ENCODE results near the gene GRSF1. TPM values are rescaled to one million over a fixed set of nuclear protein-coding genes. Genes with fewer than 3 reads are reported as not detected.
"Not testable (repeated sequence)": the region's sequence is repeated elsewhere in the genome, so short reads cannot be mapped to it uniquely, and the experiment has no call there.

Gene GRSF1
- total RNA-seq, 1 donor from 2014 or later, result 61.1 TPM

GRCh38 chr4:70833675-70834074 is 6.0 kb downstream of the GRSF1 start:
- DNase-seq (ENCODE audit: low spot score), result no peak

GRCh38 chr4:70831293-70831692 is 8.4 kb downstream of the GRSF1 start:
- DNase-seq (ENCODE audit: low spot score), result no peak

- no peak for DNase-seq (ENCODE audit: low spot score)
Observed at GRCh38 chr4:70830054-70830453, 9.6 kb downstream of the GRSF1 start.

GRCh38 chr4:70829492-70829891 is 10.2 kb downstream of the GRSF1 start:
- no peak for DNase-seq (ENCODE audit: low spot score)

- no peak for DNase-seq (ENCODE audit: low spot score)
Observed at GRCh38 chr4:70829015-70829414, 10.7 kb downstream of the GRSF1 start.

GRCh38 chr4:70818921-70819320 is 20.8 kb downstream of the GRSF1 start:
- no peak for DNase-seq (ENCODE audit: low spot score)

GRCh38 chr4:70818173-70818855 is 21.4 kb downstream of the GRSF1 start:
- DNase-seq (ENCODE audit: low spot score), result no peak

GRCh38 chr4:70816894-70817293 is 22.8 kb downstream of the GRSF1 start:
- no peak for DNase-seq (ENCODE audit: low spot score)

GRCh38 chr4:70815370-70815769 is 24.3 kb downstream of the GRSF1 start:
- DNase-seq (ENCODE audit: low spot score), result no peak

- DNase-seq (ENCODE audit: low spot score), result no peak
Observed at GRCh38 chr4:70808151-70808550, 31.5 kb downstream of the GRSF1 start.

- DNase-seq (ENCODE audit: low spot score), result no peak
Observed at GRCh38 chr4:70802928-70803580, 36.6 kb downstream of the GRSF1 start.

GRCh38 chr4:70801265-70801809 is 38.4 kb downstream of the GRSF1 start:
- no peak for DNase-seq (ENCODE audit: low spot score)

- no peak for DNase-seq (ENCODE audit: low spot score)
Observed at GRCh38 chr4:70793626-70794025, 46.1 kb downstream of the GRSF1 start.

GRCh38 chr4:70788733-70789132 is 51.0 kb downstream of the GRSF1 start:
- no peak for DNase-seq (ENCODE audit: low spot score)

GRCh38 chr4:70787496-70787895 is 52.2 kb downstream of the GRSF1 start:
- DNase-seq (ENCODE audit: low spot score), result no peak

- no peak for DNase-seq (ENCODE audit: low spot score)
Observed at GRCh38 chr4:70783096-70783495, 56.6 kb downstream of the GRSF1 start.

- DNase-seq (ENCODE audit: low spot score), result peak; percentile 56
Observed at GRCh38 chr4:70778888-70779422, 60.7 kb downstream of the GRSF1 start.

GRCh38 chr4:70772929-70773555 is 66.6 kb downstream of the GRSF1 start:
- no peak for DNase-seq (ENCODE audit: low spot score)

- not testable (repeated sequence) for DNase-seq (ENCODE audit: low spot score)
Observed at GRCh38 chr4:70769396-70769795, 70.3 kb downstream of the GRSF1 start.

GRCh38 chr4:70768301-70768948 is 71.3 kb downstream of the GRSF1 start:
- DNase-seq (ENCODE audit: low spot score), result no peak
